ENCODE data around the gene SLC9B1. TPM values are rescaled to one million over a fixed set of nuclear protein-coding genes. Genes with fewer than 3 reads are reported as not detected.
A peak's percentile ranks its signal among the peaks of the same experiment; 100 is the strongest.

Gene SLC9B1
- total and polyA plus RNA-seq, 8 donors: 0.23 to 1.0 (median 0.44) TPM

GRCh38 chr4:103012060-103012459 lies 7.4 kb downstream of the SLC9B1 start:
- H3K27me3 ChIP-seq: no peaks in the 10 kb centered on the region
- H3K4me3 ChIP-seq: no peak overlapping the region
- no peaks in the 10 kb centered on the region for H3K36me3 ChIP-seq
- H3K4me1 ChIP-seq: peaks cover 17 to 26% (median 18%) of the 10 kb centered on the region in 3 donors
- H3K27ac ChIP-seq: peak overlapping the region; percentile 67 to 82 (median 76)
- ATAC-seq: peak; percentile 53 to 66 (median 60)
- TF ChIP-seq CTCF (IDR thresholded peaks at IDR 0.05): no peak
- 26 to 35% methylated on average over 1 of the region's 1 CpG for WGBS, 2 donors
- intact Hi-C loops (cut with DNase I): loop anchor here in 1 of 3 donors (10.0 kb wide), 1 partner anchor 567 kb away; no protein-coding TSS in a partner anchor
- FAIRE-seq: no peak
- peak in 1 of 6 donors; percentile 17 for DNase-seq
- H3K9me3 ChIP-seq: no peaks in the 10 kb centered on the region

- H3K27ac ChIP-seq: peak overlapping the region; percentile 67 to 82 (median 76)
- no peaks in the 10 kb centered on the region for H3K36me3 ChIP-seq
- no peaks in the 10 kb centered on the region for H3K27me3 ChIP-seq
- DNase-seq (peak in 5 of 6 donors; percentile 72 to 87 (median 80)), ATAC-seq (peak; percentile 84 to 95 (median 90)), FAIRE-seq (no peak)
- no peaks in the 10 kb centered on the region for H3K9me3 ChIP-seq
- no peak for TF ChIP-seq CTCF (IDR thresholded peaks at IDR 0.05)
- intact Hi-C loops (cut with DNase I): loop anchor here in 1 of 3 donors (10.0 kb wide), 1 partner anchor 567 kb away; no protein-coding TSS in a partner anchor
- peaks cover 17 to 26% (median 18%) of the 10 kb centered on the region in 3 donors for H3K4me1 ChIP-seq
- WGBS, 2 donors: 62 to 63% methylated on average over 4 of the region's 4 CpGs
- H3K4me3 ChIP-seq: no peak overlapping the region
Measured at GRCh38 chr4:103011378-103012025, 8.0 kb downstream of the SLC9B1 start.

- H3K4me3 ChIP-seq: no peak overlapping the region
- TF ChIP-seq CTCF (IDR thresholded peaks at IDR 0.05): no peak
- no peaks in the 10 kb centered on the region for H3K27me3 ChIP-seq
- no peak for DNase-seq
- H3K36me3 ChIP-seq: no peaks in the 10 kb centered on the region
- ATAC-seq: no peak
- H3K9me3 ChIP-seq: no peaks in the 10 kb centered on the region
- WGBS, 2 donors: 76 to 81% methylated on average over 1 of the region's 1 CpG
- H3K27ac ChIP-seq: peak overlapping the region; percentile 67 to 82 (median 76)
- FAIRE-seq: no peak
- intact Hi-C loops (cut with DNase I): loop anchor here in 1 of 3 donors (10.0 kb wide), 1 partner anchor 566 kb away; no protein-coding TSS in a partner anchor
- peaks cover 17 to 26% (median 18%) of the 10 kb centered on the region in 3 donors for H3K4me1 ChIP-seq
Measured at GRCh38 chr4:103010804-103011203, 8.7 kb downstream of the SLC9B1 start.

- 59 to 62% methylated on average over 15 of the region's 15 CpGs for WGBS, 2 donors
- no peak overlapping the region for H3K27ac ChIP-seq
- no peaks in the 10 kb centered on the region for H3K36me3 ChIP-seq
- no peaks in the 10 kb centered on the region for H3K9me3 ChIP-seq
- H3K4me1 ChIP-seq: peaks cover 17 to 26% (median 18%) of the 10 kb centered on the region in 3 donors
- no peaks in the 10 kb centered on the region for H3K27me3 ChIP-seq
- H3K4me3 ChIP-seq: no peak overlapping the region
- ATAC-seq: peak; percentile 38 to 87 (median 74)
- peak in 3 of 4 donors; percentile 37 to 70 (median 53) for TF ChIP-seq CTCF (IDR thresholded peaks at IDR 0.05)
- peak; percentile 92 for FAIRE-seq
- peak in 1 of 6 donors; percentile 28 for DNase-seq
- intact Hi-C loops (cut with DNase I): loop anchor here in 2 of 3 donors (5.0 to 10.0 kb wide), 2 partner anchors 384 to 567 kb away; no protein-coding TSS in a partner anchor
Measured at GRCh38 chr4:103008875-103009729, 10.4 kb downstream of the SLC9B1 start.
